Measurements from ENCODE around the gene CPA1.

CPA1 gene

GRCh38 chr7:130436253-130436652 lies 56.0 kb downstream of the CPA1 start (continued):
- no peak for TF ChIP-seq ZNF37A (tag by site-specific recombination; IDR thresholded peaks at IDR 0.05)
- TF ChIP-seq GLI4 (tag by site-specific recombination; IDR thresholded peaks at IDR 0.05): no peak
- no peak for TF ChIP-seq ZBTB20 (tag by site-specific recombination; IDR thresholded peaks at IDR 0.05)

Measured in HEK293 (cell line).